Dendritic cell treated with granulocyte-macrophage colony-stimulating factor and Interleukin-4, amounts not matched to agents 40 ng/mL and 50 ng/mL, for 4 days (primary cell): Measurements from ENCODE around the gene RASSF7.
"Not testable (repeated sequence)": the region's sequence is repeated elsewhere in the genome, so short reads cannot be mapped to it uniquely, and the experiment has no call there.

Source experiments
- H3K27ac Mint-ChIP-seq: one replicate; pipeline ENCODE4 v1.8.0; 2022; ENCODE audit warnings: mild to moderate bottlenecking, mixed read lengths
- H3K27me3 Mint-ChIP-seq: one replicate; pipeline ENCODE4 v1.8.0; 2022; ENCODE audit warnings: mild to moderate bottlenecking, mixed read lengths
- H3K36me3 Mint-ChIP-seq: one replicate; pipeline ENCODE4 v1.8.0; 2022; ENCODE audit warnings: low read depth, mixed read lengths
- H3K4me1 Mint-ChIP-seq: one replicate; pipeline ENCODE4 v1.8.0; 2022; ENCODE audit warnings: low read depth, mixed read lengths
- H3K4me3 Mint-ChIP-seq: one replicate; pipeline ENCODE4 v1.8.0; 2022; ENCODE audit warnings: mild to moderate bottlenecking, moderate library complexity, mixed read lengths
- H3K9me3 Mint-ChIP-seq: one replicate; pipeline ENCODE4 v1.8.0; 2022; ENCODE audit warnings: mixed read lengths
- intact Hi-C: fragments of 100-400 bp; cut with micrococcal nuclease; formaldehyde crosslinking; loops from one replicate; pipeline ENCODE4 v1.15.0; 2022

RASSF7 gene

DNA sequence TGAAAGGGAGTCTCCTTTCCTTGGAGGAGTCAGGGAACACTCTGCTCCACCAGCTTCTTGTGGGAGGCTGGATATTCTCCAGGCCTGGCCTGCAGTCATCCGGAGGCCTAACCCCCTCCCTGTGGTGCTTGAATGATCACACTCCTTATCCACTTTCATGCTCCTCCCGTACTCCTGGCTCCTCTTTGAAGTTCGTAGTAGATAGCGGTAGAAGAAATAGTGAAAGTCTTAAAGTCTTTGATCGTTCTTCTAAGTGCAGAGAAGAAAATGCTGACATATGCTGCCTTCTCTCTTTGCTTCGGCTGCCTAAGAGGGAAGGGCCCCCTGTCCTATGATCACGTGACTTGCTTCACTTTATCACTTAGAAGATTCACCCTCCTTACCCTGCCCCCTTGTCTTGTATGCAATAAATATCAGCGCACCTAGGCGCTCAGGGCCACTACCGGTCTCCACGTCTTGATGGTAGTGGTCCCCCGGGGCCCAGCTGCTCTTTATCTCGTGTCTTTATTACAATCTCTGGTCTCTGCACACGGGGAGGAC lies 13.3 kb downstream of the RASSF7 start:
- peaks cover 16% of the 10 kb centered on the region for H3K36me3 Mint-ChIP-seq
- not testable (repeated sequence) for H3K27ac Mint-ChIP-seq

DNA sequence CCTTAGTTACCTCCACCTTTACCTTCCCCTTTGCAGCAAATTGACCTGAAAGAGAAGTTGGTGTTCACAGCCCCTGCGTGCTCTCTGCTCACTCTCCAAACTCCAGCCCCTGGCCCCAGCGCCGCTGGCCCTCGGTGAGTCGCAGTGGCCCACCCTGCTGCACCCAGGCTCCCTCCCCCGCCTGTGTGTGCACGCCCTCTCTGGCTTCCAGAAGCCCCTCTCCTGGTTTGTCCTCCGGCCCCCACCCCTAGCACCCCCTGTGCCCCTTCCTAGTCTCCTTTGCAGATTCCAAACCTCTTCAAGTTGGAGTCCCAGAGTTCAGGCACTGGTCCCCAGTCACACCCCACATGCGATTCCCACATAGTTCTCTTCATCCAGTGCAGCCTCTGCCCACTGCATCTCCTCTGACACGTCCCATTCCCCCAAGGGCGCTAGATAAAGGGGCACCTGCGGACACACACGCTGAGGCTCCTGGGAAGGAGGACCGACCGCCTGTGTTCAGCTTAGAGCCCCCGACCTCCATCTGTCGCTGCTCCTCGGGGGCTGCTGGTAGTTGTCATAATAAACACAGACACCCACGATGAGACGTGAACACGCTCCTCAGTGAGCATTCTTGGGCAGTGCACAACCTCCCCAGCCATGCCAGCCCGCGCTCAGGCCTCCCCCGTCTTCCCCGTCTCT lies 14.0 kb downstream of the RASSF7 start:
- peaks cover 46% of the 10 kb centered on the region for H3K27me3 Mint-ChIP-seq
- peak overlapping the region; percentile 72 for H3K4me3 Mint-ChIP-seq
- intact Hi-C loops, result loop anchor here (5.0 kb wide), 1 partner anchor 43 kb away; the partner anchor contains the start of gene IRF7
- H3K4me1 Mint-ChIP-seq, result peaks cover 41% of the 10 kb centered on the region
- no peaks in the 10 kb centered on the region for H3K9me3 Mint-ChIP-seq
- peaks cover 21% of the 10 kb centered on the region for H3K36me3 Mint-ChIP-seq
- H3K27ac Mint-ChIP-seq, result peak overlapping the region; percentile 100

More for the DNA sequence above, 13.3 kb downstream of the RASSF7 start:
- Mint-ChIP-seq H3K27me3 (peaks cover 51% of the 10 kb centered on the region), H3K4me1 (peaks cover 38% of the 10 kb centered on the region), H3K4me3 (peak overlapping the region; percentile 72)
- intact Hi-C loops, H3K9me3 Mint-ChIP-seq: not testable (repeated sequence)

DNA sequence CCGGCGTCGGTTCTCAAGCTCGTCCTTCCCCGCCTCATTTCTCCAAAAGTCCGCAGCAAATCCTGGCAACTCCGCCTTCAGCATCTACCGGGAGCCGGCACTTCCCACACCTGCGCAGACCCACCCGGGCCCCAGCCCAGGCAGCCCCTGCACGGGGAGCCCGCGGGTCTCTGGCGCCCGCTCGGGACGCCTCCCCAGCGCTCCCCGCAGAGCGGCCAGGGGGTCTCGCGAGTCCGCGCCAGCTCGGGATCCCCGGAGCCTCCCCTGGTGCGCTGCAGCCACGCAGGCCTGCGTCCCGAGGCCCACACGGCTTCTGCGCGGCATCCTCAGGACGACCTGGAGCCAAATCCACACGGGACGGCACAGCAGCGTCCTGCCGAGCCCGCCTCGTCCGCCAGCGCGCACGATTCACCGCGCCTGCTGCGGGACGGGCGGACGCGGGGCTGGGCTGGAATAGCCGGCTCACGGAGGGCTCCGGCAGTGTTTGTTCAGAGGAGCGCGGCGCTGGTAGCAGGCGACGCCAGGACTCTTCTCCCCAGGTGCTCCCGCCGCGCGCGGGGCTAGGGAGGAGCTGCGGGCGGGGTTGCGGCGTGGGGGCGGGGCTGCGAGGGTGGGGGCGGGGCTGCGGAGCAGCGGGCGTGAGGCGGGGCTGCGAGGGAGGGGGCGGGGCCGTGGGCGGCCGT lies 14.7 kb downstream of the RASSF7 start:
- Mint-ChIP-seq H3K4me3 (peak overlapping the region; percentile 72), H3K27me3 (peaks cover 39% of the 10 kb centered on the region), H3K4me1 (peaks cover 48% of the 10 kb centered on the region), H3K9me3 (no peaks in the 10 kb centered on the region), H3K36me3 (peaks cover 21% of the 10 kb centered on the region), H3K27ac (peak overlapping the region; percentile 100)
- intact Hi-C loops, result loop anchor here (5.0 kb wide), 1 partner anchor 42 kb away; the partner anchor contains the start of gene IRF7

DNA sequence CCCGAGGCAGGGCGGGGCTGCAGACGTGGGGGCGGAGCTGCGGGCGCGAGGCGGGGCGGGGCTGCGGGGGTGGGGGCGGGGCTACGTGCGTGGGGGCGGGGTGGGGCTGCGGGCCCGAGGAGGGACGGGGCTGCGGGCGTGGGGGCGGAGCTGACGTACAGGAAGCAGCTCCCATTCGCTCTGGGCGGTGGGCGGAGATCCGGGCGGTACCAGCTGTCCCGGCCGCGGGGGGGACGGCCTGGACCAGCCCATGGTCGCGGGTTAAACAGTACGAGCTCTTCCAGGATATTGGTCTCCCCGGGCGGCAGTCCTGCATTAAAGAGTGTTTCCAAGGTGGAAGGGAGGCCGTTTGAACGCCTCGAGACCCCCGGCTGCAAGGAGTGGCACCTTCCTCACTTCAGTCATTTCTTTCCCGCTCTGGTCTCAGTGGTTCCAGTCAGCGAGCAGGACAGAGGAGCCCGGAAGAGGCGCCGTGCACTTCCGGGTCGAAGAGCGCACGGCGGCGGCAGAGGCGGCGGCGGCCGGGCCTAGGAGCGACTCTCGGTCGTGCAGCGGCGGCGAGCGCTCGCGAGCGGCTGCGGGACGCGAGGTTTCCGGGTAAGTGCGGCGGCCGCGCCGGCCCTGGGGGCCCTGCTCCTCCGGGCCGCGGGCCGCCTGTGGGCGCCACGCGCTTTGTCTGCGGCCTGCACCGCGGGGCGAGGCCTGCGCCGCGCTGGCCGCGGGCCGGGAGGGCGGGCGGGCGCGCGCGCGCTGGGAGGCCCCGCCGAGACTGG lies 15.4 kb downstream of the RASSF7 start, which contains the start of gene PHRF1:
PHRF1 (plus strand) TSS at position 475 of the 773 bp plus-strand sequence. CDS start 5,043 bp downstream, outside the sequence.
- peak within 1 kb of the TSS; percentile 100 for H3K27ac Mint-ChIP-seq
- H3K9me3 Mint-ChIP-seq, result no peaks in the 10 kb centered on the region
- peaks cover 53% of the 10 kb centered on the region for H3K4me1 Mint-ChIP-seq
- H3K36me3 Mint-ChIP-seq, result peaks cover 25% of the 10 kb centered on the region
- peak within 1 kb of the TSS; percentile 96 for H3K4me3 Mint-ChIP-seq
- peaks cover 34% of the 10 kb centered on the region for H3K27me3 Mint-ChIP-seq
- intact Hi-C loops, result loop anchor here (5.0 kb wide), 1 partner anchor 41 kb away; the partner anchor contains the start of gene IRF7

DNA sequence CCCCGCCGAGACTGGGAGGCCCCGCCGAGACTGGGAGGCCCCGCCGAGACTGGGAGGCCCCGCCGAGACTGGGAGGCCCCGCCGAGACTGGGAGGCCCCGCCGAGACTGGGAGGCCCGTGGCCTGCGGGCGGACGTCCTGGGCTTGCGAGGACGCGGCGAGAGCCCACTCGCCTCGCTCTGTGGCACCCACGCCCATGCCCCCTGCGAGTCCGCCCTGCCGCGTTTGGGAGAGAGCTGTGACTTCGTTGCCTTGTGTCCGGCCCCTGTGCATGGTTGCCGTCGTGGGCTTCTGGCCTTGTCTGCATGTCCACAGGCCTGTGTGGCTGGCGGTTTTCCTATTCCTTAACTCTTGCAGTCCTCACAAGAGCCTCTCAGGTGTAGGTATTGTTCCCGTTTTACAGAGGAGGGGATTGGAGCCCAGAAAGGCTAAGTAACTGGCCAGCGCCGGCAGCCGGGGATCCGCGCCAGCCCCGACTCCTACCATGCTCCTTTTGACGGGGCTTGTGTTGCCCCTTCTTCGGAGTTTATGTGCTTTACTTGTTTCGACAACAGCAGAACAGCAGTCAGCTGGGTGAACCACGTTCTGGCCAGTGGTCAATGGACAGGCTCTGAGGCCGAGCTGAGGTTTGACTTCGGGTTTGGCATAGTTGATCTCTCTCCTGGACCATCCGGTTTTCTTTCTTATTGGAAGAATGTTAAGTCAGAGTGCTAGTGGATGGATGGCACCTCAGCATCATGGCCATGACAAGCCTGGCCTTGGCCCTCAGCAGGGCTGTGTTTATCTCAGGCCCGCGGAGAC lies 16.2 kb downstream of the RASSF7 start:
- H3K4me1 Mint-ChIP-seq, result peaks cover 60% of the 10 kb centered on the region
- H3K36me3 Mint-ChIP-seq, result peaks cover 34% of the 10 kb centered on the region
- H3K27ac Mint-ChIP-seq, result peak overlapping the region; percentile 100
- intact Hi-C loops, result loop anchor here (5.0 kb wide), 1 partner anchor 40 kb away; the partner anchor contains the start of gene IRF7
- peaks cover 29% of the 10 kb centered on the region for H3K27me3 Mint-ChIP-seq
- H3K4me3 Mint-ChIP-seq, result peak overlapping the region; percentile 80
- H3K9me3 Mint-ChIP-seq, result no peaks in the 10 kb centered on the region

DNA sequence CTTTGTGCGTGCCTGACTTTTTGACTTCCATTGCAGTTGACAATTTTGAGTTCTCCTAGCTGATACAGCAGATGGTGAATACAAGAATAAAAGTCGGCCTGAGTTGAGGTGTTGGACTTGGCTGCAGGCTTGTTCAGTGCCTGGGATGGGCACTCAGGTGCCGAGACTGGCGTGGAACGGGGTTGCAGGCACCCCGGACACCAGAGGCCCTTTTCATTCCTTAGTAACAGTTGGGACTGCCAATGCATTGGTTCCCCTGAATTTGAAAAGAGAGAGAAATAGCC lies 16.8 kb downstream of the RASSF7 start:
- H3K9me3 Mint-ChIP-seq, result no peaks in the 10 kb centered on the region
- H3K4me1 Mint-ChIP-seq, result peaks cover 60% of the 10 kb centered on the region
- intact Hi-C loops, result loop anchor here (5.0 kb wide), 1 partner anchor 40 kb away; the partner anchor contains the start of gene IRF7
- peaks cover 39% of the 10 kb centered on the region for H3K36me3 Mint-ChIP-seq
- peak overlapping the region; percentile 100 for H3K27ac Mint-ChIP-seq
- peaks cover 25% of the 10 kb centered on the region for H3K27me3 Mint-ChIP-seq
- H3K4me3 Mint-ChIP-seq, result peak overlapping the region; percentile 80

DNA sequence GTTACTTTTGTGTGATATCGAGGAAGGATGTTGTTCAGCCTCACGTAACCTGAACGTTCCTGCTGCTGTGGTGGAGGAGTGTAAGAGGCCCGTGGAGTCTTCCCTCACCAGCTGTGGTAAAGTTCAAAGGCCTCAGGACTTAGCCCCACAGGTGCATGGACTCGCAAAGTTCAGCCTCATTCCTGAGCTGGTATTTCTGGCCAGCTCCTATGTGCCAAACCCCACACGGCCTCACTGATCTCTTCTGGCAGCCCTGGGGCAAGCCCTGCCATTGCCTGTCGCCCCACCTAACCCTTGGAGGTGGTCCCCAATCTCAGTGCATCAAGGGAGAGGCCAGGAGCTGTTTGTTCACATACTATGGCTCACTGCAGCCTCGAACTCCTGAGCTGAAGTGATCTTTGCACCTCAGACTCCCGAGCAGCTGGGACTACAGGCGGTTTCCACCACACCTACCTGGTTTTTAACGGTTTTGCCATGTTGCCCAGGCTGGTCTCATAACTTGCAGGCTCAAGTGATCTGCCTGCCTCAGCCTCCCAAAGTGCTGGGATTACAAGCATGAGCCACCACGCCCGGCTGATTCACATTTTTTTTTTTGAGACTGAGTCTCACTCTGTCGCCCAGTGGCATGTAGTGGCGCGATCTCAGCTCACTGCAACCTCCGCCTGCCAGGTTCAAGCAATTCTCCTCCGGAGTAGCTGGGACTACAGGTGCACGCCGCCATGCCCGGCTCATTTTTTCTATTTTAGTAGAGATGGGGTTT lies 17.7 kb downstream of the RASSF7 start:
- no peak overlapping the region for H3K27ac Mint-ChIP-seq

DNA sequence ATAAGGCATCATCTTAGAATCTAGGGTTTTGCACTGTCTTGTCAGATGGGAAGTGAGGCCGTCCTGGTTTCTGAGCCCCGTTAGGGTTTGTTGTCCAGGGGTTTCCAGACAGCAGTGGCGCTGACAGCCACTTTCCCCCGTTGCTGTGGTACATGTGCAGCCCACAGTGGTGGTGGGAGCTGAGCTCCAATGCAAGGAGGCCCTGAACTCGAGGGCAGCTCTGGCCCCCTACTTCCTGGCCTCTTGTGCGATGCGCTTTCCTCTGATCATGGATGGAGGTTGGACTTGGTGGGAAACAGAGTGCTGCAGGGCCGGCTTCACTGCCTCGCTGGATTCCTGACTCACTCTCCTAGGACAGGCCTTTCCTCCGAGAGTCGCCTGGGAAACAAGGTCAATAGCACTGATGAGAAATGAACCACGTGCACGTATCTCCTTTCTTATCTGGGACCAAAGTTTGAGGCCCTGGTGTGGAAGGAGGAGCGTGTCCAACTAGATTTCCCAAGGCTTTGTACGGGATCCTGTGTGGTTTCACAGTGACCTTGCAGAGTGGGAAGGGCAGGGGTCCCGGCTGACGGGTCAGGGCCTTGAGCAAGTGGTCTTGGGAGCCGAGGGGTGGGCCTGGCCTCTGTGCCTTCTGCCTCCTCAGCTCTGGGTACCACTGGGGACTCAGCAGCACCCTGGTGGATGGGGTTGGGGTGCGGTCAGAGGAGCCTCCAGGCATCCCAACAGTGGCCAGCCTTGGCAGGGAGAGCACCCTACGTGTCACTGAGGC lies 19.2 kb downstream of the RASSF7 start:
- Mint-ChIP-seq H3K4me1 (peaks cover 49% of the 10 kb centered on the region), H3K36me3 (peaks cover 62% of the 10 kb centered on the region), H3K27me3 (peaks cover 5% of the 10 kb centered on the region)

More for the DNA sequence above, 17.7 kb downstream of the RASSF7 start:
- intact Hi-C loops, result loop anchor here (5.0 kb wide), 1 partner anchor 39 kb away; the partner anchor contains the start of gene IRF7
- Mint-ChIP-seq H3K4me1 (peaks cover 60% of the 10 kb centered on the region), H3K4me3 (peak overlapping the region; percentile 80), H3K27me3 (peaks cover 17% of the 10 kb centered on the region), H3K9me3 (no peaks in the 10 kb centered on the region), H3K36me3 (peaks cover 48% of the 10 kb centered on the region)

DNA sequence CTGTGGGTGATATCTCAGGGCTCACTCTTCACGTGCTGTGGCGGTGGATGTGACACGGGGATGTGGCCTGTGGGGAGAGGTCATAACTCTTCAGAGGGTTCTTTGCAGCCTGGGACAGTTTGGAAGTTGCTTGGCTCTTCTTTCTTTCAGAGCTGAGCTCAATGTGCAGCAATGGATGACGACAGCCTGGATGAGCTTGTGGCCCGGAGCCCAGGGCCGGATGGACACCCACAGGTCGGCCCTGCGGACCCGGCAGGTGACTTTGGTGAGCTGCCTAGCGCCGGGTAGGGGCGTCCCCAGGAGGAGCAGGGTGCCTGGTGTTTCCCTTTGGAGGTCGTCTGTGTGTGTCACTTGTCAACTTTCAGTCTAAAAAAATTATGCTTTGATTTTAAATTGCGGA lies 20.6 kb downstream of the RASSF7 start:
- peaks cover 61% of the 10 kb centered on the region for H3K36me3 Mint-ChIP-seq
- H3K27ac Mint-ChIP-seq, result peak overlapping the region; percentile 41
- H3K4me1 Mint-ChIP-seq, result peaks cover 51% of the 10 kb centered on the region
- H3K4me3 Mint-ChIP-seq, result no peak overlapping the region
- no peaks in the 10 kb centered on the region for H3K9me3 Mint-ChIP-seq
- intact Hi-C loops, result no loop called here
- no peaks in the 10 kb centered on the region for H3K27me3 Mint-ChIP-seq

More for the DNA sequence above, 19.2 kb downstream of the RASSF7 start:
- peak overlapping the region; percentile 9 for H3K27ac Mint-ChIP-seq
- intact Hi-C loops, result loop anchor here (5.0 kb wide), 1 partner anchor 37 kb away; the partner anchor contains the start of gene IRF7
- H3K9me3 Mint-ChIP-seq, result no peaks in the 10 kb centered on the region
- no peak overlapping the region for H3K4me3 Mint-ChIP-seq

DNA sequence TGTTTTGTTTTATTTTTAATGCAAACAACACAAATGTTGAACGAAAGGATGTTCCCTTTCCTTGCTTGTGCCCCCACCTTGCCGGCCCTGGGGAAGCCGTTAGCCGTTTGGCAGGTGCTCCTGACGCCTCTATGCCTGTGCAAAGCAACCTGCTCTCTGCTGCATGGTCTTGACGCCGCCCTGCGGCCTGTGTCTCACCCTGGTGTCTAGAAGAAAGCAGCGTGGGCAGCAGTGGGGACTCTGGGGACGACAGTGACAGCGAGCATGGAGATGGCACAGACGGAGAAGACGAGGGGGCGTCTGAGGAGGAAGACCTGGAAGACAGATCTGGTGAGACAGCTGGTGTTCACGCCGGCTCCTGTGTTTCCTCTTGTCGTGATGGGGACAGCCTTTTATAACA lies 21.0 kb downstream of the RASSF7 start:
- Mint-ChIP-seq H3K9me3 (no peaks in the 10 kb centered on the region), H3K4me3 (no peak overlapping the region), H3K27me3 (no peaks in the 10 kb centered on the region), H3K36me3 (peaks cover 64% of the 10 kb centered on the region), H3K27ac (no peak overlapping the region), H3K4me1 (peaks cover 56% of the 10 kb centered on the region)
- intact Hi-C loops, result no loop called here

DNA sequence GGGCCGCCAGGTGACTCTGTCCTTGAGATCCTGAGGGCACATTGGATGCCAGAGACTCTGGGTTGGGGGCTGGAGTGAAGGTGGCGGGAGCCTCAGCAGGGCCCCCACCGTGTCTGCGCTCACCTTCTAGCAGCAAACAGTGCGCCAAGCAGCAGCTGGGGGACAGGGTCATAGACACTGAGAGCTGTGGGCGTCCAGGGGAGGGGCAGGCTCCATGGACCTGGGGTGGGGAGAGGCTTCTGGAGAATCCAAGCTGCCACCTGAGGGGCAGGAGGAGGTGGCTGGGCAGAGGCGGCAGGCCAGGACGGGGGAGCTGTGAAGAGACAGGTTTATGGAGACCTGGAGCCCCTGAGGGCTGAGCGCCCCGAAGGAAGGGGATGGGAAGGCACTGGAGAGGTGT lies 23.5 kb downstream of the RASSF7 start:
- intact Hi-C loops, result no loop called here
- Mint-ChIP-seq H3K4me3 (no peak overlapping the region), H3K27ac (no peak overlapping the region), H3K36me3 (peaks cover 77% of the 10 kb centered on the region), H3K4me1 (peaks cover 58% of the 10 kb centered on the region), H3K27me3 (no peaks in the 10 kb centered on the region), H3K9me3 (no peaks in the 10 kb centered on the region)
